ENCODE data around the gene RFX8.
"Not testable (repeated sequence)": the region's sequence is repeated elsewhere in the genome, so short reads cannot be mapped to it uniquely, and the experiment has no call there.

RFX8 gene

GRCh38 chr2:101440127-101440738 is 34.7 kb downstream of the RFX8 start:
- no peak for DNase-seq (ENCODE audit: low spot score)

- no peak for DNase-seq (ENCODE audit: low spot score)
Observed at GRCh38 chr2:101439716-101440115, 35.2 kb downstream of the RFX8 start.

- not testable (repeated sequence) for DNase-seq (ENCODE audit: low spot score)
Observed at GRCh38 chr2:101438555-101438954, 36.4 kb downstream of the RFX8 start.

- no peak for DNase-seq (ENCODE audit: low spot score)
Observed at GRCh38 chr2:101435001-101435862, 39.7 kb downstream of the RFX8 start.

GRCh38 chr2:101433465-101433864 is 41.4 kb downstream of the RFX8 start:
- no peak for DNase-seq (ENCODE audit: low spot score)

GRCh38 chr2:101432411-101433181 is 42.3 kb downstream of the RFX8 start:
- no peak for DNase-seq (ENCODE audit: low spot score)

GRCh38 chr2:101431486-101431885 is 43.4 kb downstream of the RFX8 start:
- DNase-seq (ENCODE audit: low spot score): no peak

- DNase-seq (ENCODE audit: low spot score): no peak
Observed at GRCh38 chr2:101430156-101430555, 44.8 kb downstream of the RFX8 start.

- no peak for DNase-seq (ENCODE audit: low spot score)
Observed at GRCh38 chr2:101429453-101429852, 45.5 kb downstream of the RFX8 start.

GRCh38 chr2:101428422-101429176 is 46.3 kb downstream of the RFX8 start:
- DNase-seq (ENCODE audit: low spot score): no peak

- DNase-seq (ENCODE audit: low spot score): no peak
Observed at GRCh38 chr2:101427743-101428142, 47.2 kb downstream of the RFX8 start.

GRCh38 chr2:101427240-101427639 is 47.7 kb downstream of the RFX8 start:
- DNase-seq (ENCODE audit: low spot score): no peak

- no peak for DNase-seq (ENCODE audit: low spot score)
Observed at GRCh38 chr2:101426822-101427221, 48.1 kb downstream of the RFX8 start.

GRCh38 chr2:101420623-101421022 is 54.3 kb downstream of the RFX8 start:
- no peak for DNase-seq (ENCODE audit: low spot score)

GRCh38 chr2:101419096-101419663 is 55.7 kb downstream of the RFX8 start:
- DNase-seq (ENCODE audit: low spot score): peak; percentile 66

- DNase-seq (ENCODE audit: low spot score): no peak
Observed at GRCh38 chr2:101418460-101419095, 56.3 kb downstream of the RFX8 start.

GRCh38 chr2:101416609-101417008 is 58.3 kb downstream of the RFX8 start:
- no peak for DNase-seq (ENCODE audit: low spot score)

- DNase-seq (ENCODE audit: low spot score): no peak
Observed at GRCh38 chr2:101415884-101416283, 59.0 kb downstream of the RFX8 start.

GRCh38 chr2:101415220-101415619 is 59.7 kb downstream of the RFX8 start:
- DNase-seq (ENCODE audit: low spot score): no peak

GRCh38 chr2:101412092-101412694 is 62.7 kb downstream of the RFX8 start:
- no peak for DNase-seq (ENCODE audit: low spot score)

- no peak for DNase-seq (ENCODE audit: low spot score)
Observed at GRCh38 chr2:101410746-101411145, 64.2 kb downstream of the RFX8 start.

Measured in SW480 (cell line).